Activated T-cell treated with anti-CD3 and anti-CD28 coated beads, Interleukin-2, amount 50 U/mL, for 24 hours (primary cell): Measurements from ENCODE around the gene SIPA1L3.

Source experiments
- DNase-seq: peaks from one replicate; pipeline ENCODE4 v3.0.0-alpha.2; 2020
- H3K27ac Mint-ChIP-seq: 2 replicates; pipeline ENCODE4 v1.8.0; 2020; ENCODE audit warnings: mild to moderate bottlenecking, mixed read lengths
- H3K27me3 Mint-ChIP-seq: 2 replicates; pipeline ENCODE4 v1.8.0; 2020; ENCODE audit warnings: mixed read lengths
- H3K36me3 Mint-ChIP-seq: 2 replicates; pipeline ENCODE4 v1.8.0; 2020; ENCODE audit warnings: low read depth, mixed read lengths
- H3K4me1 Mint-ChIP-seq: 2 replicates; pipeline ENCODE4 v1.8.0; 2020; ENCODE audit warnings: low read depth, mixed read lengths
- H3K4me3 Mint-ChIP-seq: 2 replicates; pipeline ENCODE4 v1.8.0; 2020; ENCODE audit warnings: mild to moderate bottlenecking, moderate library complexity, mixed read lengths
- H3K9me3 Mint-ChIP-seq: 2 replicates; pipeline ENCODE4 v1.8.0; 2020; ENCODE audit warnings: mixed read lengths

Gene SIPA1L3

GRCh38 chr19:38003438-38004185 is 96.6 kb downstream of the SIPA1L3 start:
- H3K9me3 Mint-ChIP-seq, result no peaks in the 10 kb centered on the region
- H3K36me3 Mint-ChIP-seq, result no peaks in the 10 kb centered on the region
- H3K4me3 Mint-ChIP-seq, result no peak overlapping the region
- DNase-seq, result peak; percentile 57
- no peaks in the 10 kb centered on the region for H3K27me3 Mint-ChIP-seq
- H3K27ac Mint-ChIP-seq, result no peak overlapping the region
- H3K4me1 Mint-ChIP-seq, result peaks cover 22% of the 10 kb centered on the region

GRCh38 chr19:38004186-38004520 is 97.1 kb downstream of the SIPA1L3 start:
- H3K9me3 Mint-ChIP-seq, result no peaks in the 10 kb centered on the region
- H3K36me3 Mint-ChIP-seq, result no peaks in the 10 kb centered on the region
- H3K27me3 Mint-ChIP-seq, result no peaks in the 10 kb centered on the region
- H3K4me3 Mint-ChIP-seq, result no peak overlapping the region
- no peak for DNase-seq
- peaks cover 19% of the 10 kb centered on the region for H3K4me1 Mint-ChIP-seq
- no peak overlapping the region for H3K27ac Mint-ChIP-seq

- no peak overlapping the region for H3K4me3 Mint-ChIP-seq
- no peaks in the 10 kb centered on the region for H3K27me3 Mint-ChIP-seq
- DNase-seq, result no peak
- peaks cover 18% of the 10 kb centered on the region for H3K4me1 Mint-ChIP-seq
- no peaks in the 10 kb centered on the region for H3K9me3 Mint-ChIP-seq
- H3K36me3 Mint-ChIP-seq, result no peaks in the 10 kb centered on the region
- H3K27ac Mint-ChIP-seq, result no peak overlapping the region
These were observed 97.7 kb downstream of the SIPA1L3 start for GRCh38 chr19:38004521-38005223.

- Mint-ChIP-seq H3K36me3 (no peaks in the 10 kb centered on the region), H3K4me3 (no peak overlapping the region), H3K4me1 (peaks cover 19% of the 10 kb centered on the region), H3K27ac (peak overlapping the region; percentile 55), H3K9me3 (no peaks in the 10 kb centered on the region), H3K27me3 (no peaks in the 10 kb centered on the region)
- DNase-seq, result no peak
These were observed 98.2 kb downstream of the SIPA1L3 start for GRCh38 chr19:38005224-38005614.

GRCh38 chr19:38006361-38007045 is 99.5 kb downstream of the SIPA1L3 start:
- Mint-ChIP-seq H3K27me3 (no peaks in the 10 kb centered on the region), H3K27ac (no peak overlapping the region), H3K4me1 (peaks cover 12% of the 10 kb centered on the region), H3K36me3 (no peaks in the 10 kb centered on the region), H3K9me3 (no peaks in the 10 kb centered on the region), H3K4me3 (no peak overlapping the region)
- DNase-seq, result no peak

GRCh38 chr19:38009650-38010242 is 102.7 kb downstream of the SIPA1L3 start:
- H3K9me3 Mint-ChIP-seq, result no peaks in the 10 kb centered on the region
- no peak overlapping the region for H3K4me3 Mint-ChIP-seq
- H3K4me1 Mint-ChIP-seq, result peaks cover 7% of the 10 kb centered on the region
- no peak overlapping the region for H3K27ac Mint-ChIP-seq
- H3K36me3 Mint-ChIP-seq, result peaks cover 2% of the 10 kb centered on the region
- no peaks in the 10 kb centered on the region for H3K27me3 Mint-ChIP-seq
- no peak for DNase-seq

- Mint-ChIP-seq H3K36me3 (peaks cover 6% of the 10 kb centered on the region), H3K27ac (peak overlapping the region; percentile 39), H3K9me3 (no peaks in the 10 kb centered on the region), H3K4me1 (peaks cover 5% of the 10 kb centered on the region), H3K4me3 (no peak overlapping the region), H3K27me3 (no peaks in the 10 kb centered on the region)
- no peak for DNase-seq
These were observed 104.4 kb downstream of the SIPA1L3 start for GRCh38 chr19:38011426-38011825.

- Mint-ChIP-seq H3K4me1 (peaks cover 5% of the 10 kb centered on the region), H3K4me3 (no peak overlapping the region), H3K27me3 (no peaks in the 10 kb centered on the region), H3K27ac (no peak overlapping the region), H3K9me3 (no peaks in the 10 kb centered on the region), H3K36me3 (peaks cover 6% of the 10 kb centered on the region)
- DNase-seq, result no peak
These were observed 105.3 kb downstream of the SIPA1L3 start for GRCh38 chr19:38012290-38012689.

- H3K36me3 Mint-ChIP-seq, result peaks cover 6% of the 10 kb centered on the region
- no peak for DNase-seq
- no peak overlapping the region for H3K27ac Mint-ChIP-seq
- no peak overlapping the region for H3K4me3 Mint-ChIP-seq
- no peaks in the 10 kb centered on the region for H3K9me3 Mint-ChIP-seq
- no peaks in the 10 kb centered on the region for H3K27me3 Mint-ChIP-seq
- H3K4me1 Mint-ChIP-seq, result peaks cover 5% of the 10 kb centered on the region
These were observed 105.9 kb downstream of the SIPA1L3 start for GRCh38 chr19:38012944-38013343.

- Mint-ChIP-seq H3K4me1 (peaks cover 5% of the 10 kb centered on the region), H3K27me3 (no peaks in the 10 kb centered on the region), H3K27ac (no peak overlapping the region)
These were observed 107.0 kb downstream of the SIPA1L3 start for GRCh38 chr19:38013913-38014580.

GRCh38 chr19:38015216-38015615 is 108.2 kb downstream of the SIPA1L3 start:
- no peak for DNase-seq
- Mint-ChIP-seq H3K27me3 (no peaks in the 10 kb centered on the region), H3K9me3 (no peaks in the 10 kb centered on the region), H3K4me3 (no peak overlapping the region), H3K27ac (no peak overlapping the region), H3K36me3 (peaks cover 6% of the 10 kb centered on the region), H3K4me1 (no peaks in the 10 kb centered on the region)

More at GRCh38 chr19:38013913-38014580, 107.0 kb downstream of the SIPA1L3 start:
- Mint-ChIP-seq H3K36me3 (peaks cover 6% of the 10 kb centered on the region), H3K9me3 (no peaks in the 10 kb centered on the region), H3K4me3 (no peak overlapping the region)
- no peak for DNase-seq

GRCh38 chr19:38015761-38016160 is 108.8 kb downstream of the SIPA1L3 start:
- Mint-ChIP-seq H3K4me1 (no peaks in the 10 kb centered on the region), H3K27me3 (no peaks in the 10 kb centered on the region), H3K4me3 (no peak overlapping the region), H3K9me3 (no peaks in the 10 kb centered on the region), H3K27ac (no peak overlapping the region), H3K36me3 (peaks cover 6% of the 10 kb centered on the region)
- no peak for DNase-seq

- Mint-ChIP-seq H3K27ac (no peak overlapping the region), H3K36me3 (peaks cover 6% of the 10 kb centered on the region), H3K4me1 (no peaks in the 10 kb centered on the region), H3K4me3 (no peak overlapping the region), H3K27me3 (no peaks in the 10 kb centered on the region), H3K9me3 (no peaks in the 10 kb centered on the region)
- no peak for DNase-seq
These were observed 110.6 kb downstream of the SIPA1L3 start for GRCh38 chr19:38017401-38018151.
